ENCODE results near the gene DDX10.
A peak's percentile ranks its signal among the peaks of the same experiment; 100 is the strongest.
"Not testable (repeated sequence)": the region's sequence is repeated elsewhere in the genome, so short reads cannot be mapped to it uniquely, and the experiment has no call there.

DDX10 gene

GRCh38 chr11:108775324-108775723 is 110.5 kb downstream of the DDX10 start:
- no peak for DNase-seq (ENCODE audit: low spot score)

GRCh38 chr11:108779147-108779546 is 114.3 kb downstream of the DDX10 start:
- not testable (repeated sequence) for DNase-seq (ENCODE audit: low spot score)

- DNase-seq (ENCODE audit: low spot score) = no peak
These were observed 115.2 kb downstream of the DDX10 start for GRCh38 chr11:108780119-108780518.

GRCh38 chr11:108781946-108782345 is 117.1 kb downstream of the DDX10 start:
- no peak for DNase-seq (ENCODE audit: low spot score)

GRCh38 chr11:108786281-108786990 is 121.6 kb downstream of the DDX10 start:
- no peak for DNase-seq (ENCODE audit: low spot score)

- DNase-seq (ENCODE audit: low spot score) = no peak
These were observed 122.2 kb downstream of the DDX10 start for GRCh38 chr11:108787105-108787504.

GRCh38 chr11:108788565-108789199 is 123.8 kb downstream of the DDX10 start:
- DNase-seq (ENCODE audit: low spot score) = peak; percentile 44

- no peak for DNase-seq (ENCODE audit: low spot score)
These were observed 125.8 kb downstream of the DDX10 start for GRCh38 chr11:108790501-108791299.

GRCh38 chr11:108793138-108793537 is 128.3 kb downstream of the DDX10 start:
- DNase-seq (ENCODE audit: low spot score) = no peak

- DNase-seq (ENCODE audit: low spot score) = no peak
These were observed 128.7 kb downstream of the DDX10 start for GRCh38 chr11:108793611-108794010.

GRCh38 chr11:108796551-108796950 is 131.7 kb downstream of the DDX10 start:
- DNase-seq (ENCODE audit: low spot score) = no peak

- DNase-seq (ENCODE audit: low spot score) = no peak
These were observed 132.8 kb downstream of the DDX10 start for GRCh38 chr11:108797578-108798100.

- no peak for DNase-seq (ENCODE audit: low spot score)
These were observed 137.6 kb downstream of the DDX10 start for GRCh38 chr11:108802492-108802891.

GRCh38 chr11:108803776-108804175 is 138.9 kb downstream of the DDX10 start:
- no peak for DNase-seq (ENCODE audit: low spot score)

GRCh38 chr11:108804511-108804910 is 139.6 kb downstream of the DDX10 start:
- DNase-seq (ENCODE audit: low spot score) = no peak

GRCh38 chr11:108805030-108805429 is 140.2 kb downstream of the DDX10 start:
- DNase-seq (ENCODE audit: low spot score) = no peak

GRCh38 chr11:108807262-108807661 is 142.4 kb downstream of the DDX10 start:
- no peak for DNase-seq (ENCODE audit: low spot score)

GRCh38 chr11:108813086-108813485 is 148.2 kb downstream of the DDX10 start:
- DNase-seq (ENCODE audit: low spot score) = no peak

GRCh38 chr11:108817976-108818375 is 153.1 kb downstream of the DDX10 start:
- no peak for DNase-seq (ENCODE audit: low spot score)

GRCh38 chr11:108818971-108819370 is 154.1 kb downstream of the DDX10 start:
- no peak for DNase-seq (ENCODE audit: low spot score)

GRCh38 chr11:108819957-108820356 is 155.1 kb downstream of the DDX10 start:
- no peak for DNase-seq (ENCODE audit: low spot score)

- DNase-seq (ENCODE audit: low spot score) = not testable (repeated sequence)
These were observed 159.1 kb downstream of the DDX10 start for GRCh38 chr11:108823960-108824359.

GRCh38 chr11:108824545-108824944 is 159.7 kb downstream of the DDX10 start:
- DNase-seq (ENCODE audit: low spot score) = no peak
